Mesendoderm (in vitro differentiated cells): ENCODE measurements around the gene TOR4A.

Experiments used
- DNase-seq: peaks from one replicate; pipeline ENCODE4 v3.0.0; 2013
- H2AK5ac ChIP-seq: 2 replicates; pipeline ENCODE4 v1.6.1; 2013; ENCODE audit warnings: low read length, inconsistent platforms
- H2BK120ac ChIP-seq: 2 replicates; pipeline ENCODE4 v1.6.1; 2013; ENCODE audit warnings: low read depth, mild to moderate bottlenecking, low read length, moderate library complexity, mixed read lengths
- H2BK15ac ChIP-seq: replicated peaks from 2 replicates; pipeline ENCODE4 v1.6.1; 2013; ENCODE audit warnings: low read depth, mild to moderate bottlenecking, moderate library complexity
- H2BK5ac ChIP-seq: 2 replicates; pipeline ENCODE4 v1.6.1; 2013; ENCODE audit warnings: low read length, inconsistent platforms
- H3K18ac ChIP-seq: 2 replicates; pipeline ENCODE4 v1.6.1; 2013; ENCODE audit warnings: mild to moderate bottlenecking, low read length, mixed read lengths
- H3K23ac ChIP-seq: one replicate; pipeline ENCODE4 v1.6.1; 2013; ENCODE audit warnings: low read length
- H3K27ac ChIP-seq: 2 replicates; pipeline ENCODE4 v1.5.1; 2013; ENCODE audit warnings: low read depth, mild to moderate bottlenecking, inconsistent platforms, low read length, moderate library complexity
- H3K27me3 ChIP-seq: 2 replicates; pipeline ENCODE4 v1.6.1; 2013; ENCODE audit warnings: low read length, control low read depth, mild to moderate bottlenecking, inconsistent platforms; ENCODE audit not compliant: insufficient read depth, poor library complexity
- H3K36me3 ChIP-seq: 2 replicates; pipeline ENCODE4 v1.6.1; 2013; ENCODE audit warnings: low read length, inconsistent platforms; ENCODE audit not compliant: control insufficient read depth, insufficient read depth
- H3K4ac ChIP-seq: one replicate; pipeline ENCODE4 v1.6.1; 2013; ENCODE audit warnings: low read depth, mild to moderate bottlenecking, low read length, moderate library complexity
- H3K4me1 ChIP-seq: 2 replicates; pipeline ENCODE4 v1.6.1; 2013; ENCODE audit warnings: low read depth, low read length, inconsistent platforms; ENCODE audit not compliant: control insufficient read depth
- H3K4me2 ChIP-seq: 2 replicates; pipeline ENCODE4 v1.6.1; 2013; ENCODE audit warnings: low read length
- H3K4me3 ChIP-seq: 2 replicates; pipeline ENCODE4 v1.5.1; 2013; ENCODE audit warnings: mild to moderate bottlenecking, low read length
- H3K56ac ChIP-seq: one replicate; pipeline ENCODE4 v1.6.1; 2013; ENCODE audit warnings: low read length
- H3K79me1 ChIP-seq: 2 replicates; pipeline ENCODE4 v1.6.1; 2013; ENCODE audit warnings: low read length, inconsistent platforms
- H3K79me2 ChIP-seq: 2 replicates; pipeline ENCODE4 v1.6.1; 2013; ENCODE audit warnings: mild to moderate bottlenecking, low read length; ENCODE audit not compliant: control insufficient read depth, insufficient read depth
- H3K9ac ChIP-seq: 2 replicates; pipeline ENCODE4 v1.6.1; 2013; ENCODE audit warnings: low read length, inconsistent platforms
- H4K5ac ChIP-seq: one replicate; pipeline ENCODE4 v1.6.1; 2013; ENCODE audit warnings: low read length
- H4K8ac ChIP-seq: one replicate; pipeline ENCODE4 v1.6.1; 2013; ENCODE audit warnings: low read depth, mild to moderate bottlenecking, control low read depth, low read length, moderate library complexity
- WGBS: extraction: QIAGEN DNeasy Blood & Tissue Kit; methylation state at CpG from one replicate; pipeline ENCODE4 v1.1.7; 2013; ENCODE audit warnings: low lambda C conversion rate, missing lambda C conversion rate; ENCODE audit not compliant: insufficient coverage; ENCODE audit errors: extremely low coverage; 5-methylcytosine and 5-hydroxymethylcytosine counted together

TOR4A gene

GRCh38 chr9:137301081-137301947, 23.8 kb downstream of the TOR4A start:
- no peaks in the 10 kb centered on the region for H3K79me1 ChIP-seq
- no peak overlapping the region for H3K27ac ChIP-seq
- H3K56ac ChIP-seq = peak overlapping the region; percentile 73
- no peaks in the 10 kb centered on the region for H3K36me3 ChIP-seq
- peak overlapping the region; percentile 81 for H3K4me2 ChIP-seq
- no peak overlapping the region for H2BK5ac ChIP-seq
- H2BK120ac ChIP-seq = no peak overlapping the region
- H2AK5ac ChIP-seq = no peak overlapping the region
- H3K4me1 ChIP-seq = peaks cover 12% of the 10 kb centered on the region
- H2BK15ac ChIP-seq = no peak overlapping the region
- H3K23ac ChIP-seq = peak overlapping the region; percentile 66
- H3K9ac ChIP-seq = peak overlapping the region; percentile 63
- H3K18ac ChIP-seq = no peak overlapping the region
- H3K4ac ChIP-seq = no peak overlapping the region
- peak; percentile 68 for DNase-seq
- H3K79me2 ChIP-seq = no peaks in the 10 kb centered on the region
- H3K4me3 ChIP-seq = peak overlapping the region; percentile 53
- H4K5ac ChIP-seq = no peak overlapping the region
- no CpG with 5 or more reads among the region's 115 CpGs for WGBS
- H3K27me3 ChIP-seq = peaks cover 5% of the 10 kb centered on the region
- no peak overlapping the region for H4K8ac ChIP-seq

DNA sequence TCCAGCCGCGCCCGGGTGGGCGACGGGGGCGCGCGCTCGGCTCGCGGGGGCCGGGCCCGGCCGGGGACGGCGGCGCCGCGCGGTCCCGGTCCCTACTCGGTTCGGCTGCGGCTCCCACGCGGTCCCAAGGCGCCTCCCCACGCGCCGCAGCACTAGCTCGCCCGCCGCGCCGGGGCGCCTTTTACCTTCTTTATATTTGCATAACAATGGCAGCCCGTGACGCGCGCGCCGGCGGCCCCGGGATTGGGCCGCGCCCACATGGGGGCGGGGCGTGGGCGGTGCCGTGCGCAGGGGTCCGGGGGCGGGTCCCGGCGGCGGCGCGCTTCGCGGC, 24.6 kb downstream of the TOR4A start, which contains the start of gene NRARP:
Gene NRARP, minus strand, starts transcription at position 154 of the 331 bp plus-strand sequence. CDS start 343 bp downstream, outside the sequence.
- no CpG with 5 or more reads among the region's 60 CpGs for WGBS
- no peak within 1 kb of the TSS for H3K27ac ChIP-seq

GRCh38 chr9:137302449-137303150, 25.1 kb downstream of the TOR4A start:
- no peak overlapping the region for H3K4ac ChIP-seq
- no peak overlapping the region for H3K27ac ChIP-seq
- no peak overlapping the region for H4K8ac ChIP-seq
- H3K27me3 ChIP-seq = peaks cover 2% of the 10 kb centered on the region
- no peak overlapping the region for H4K5ac ChIP-seq
- peak overlapping the region; percentile 36 for H3K4me2 ChIP-seq
- no peak overlapping the region for H2BK15ac ChIP-seq
- no CpG with 5 or more reads among the region's 78 CpGs for WGBS
- peak overlapping the region; percentile 48 for H3K23ac ChIP-seq
- peak overlapping the region; percentile 73 for H3K56ac ChIP-seq
- H2AK5ac ChIP-seq = no peak overlapping the region
- peak overlapping the region; percentile 2 for H3K18ac ChIP-seq
- H2BK5ac ChIP-seq = no peak overlapping the region
- H3K79me1 ChIP-seq = no peaks in the 10 kb centered on the region
- DNase-seq = peak; percentile 80
- peak overlapping the region; percentile 47 for H3K9ac ChIP-seq
- no peak overlapping the region for H3K4me3 ChIP-seq
- H3K4me1 ChIP-seq = peaks cover 12% of the 10 kb centered on the region
- no peak overlapping the region for H2BK120ac ChIP-seq
- H3K36me3 ChIP-seq = no peaks in the 10 kb centered on the region
- no peaks in the 10 kb centered on the region for H3K79me2 ChIP-seq

More for the DNA sequence above, 24.6 kb downstream of the TOR4A start, which contains the start of gene NRARP:
- Histone ChIP-seq H3K79me1 (no peaks in the 10 kb centered on the region), H3K4ac (no peak within 1 kb of the TSS), H4K8ac (no peak within 1 kb of the TSS), H4K5ac (no peak within 1 kb of the TSS), H2AK5ac (no peak within 1 kb of the TSS), H2BK5ac (no peak within 1 kb of the TSS), H3K18ac (peak within 1 kb of the TSS; percentile 2), H3K56ac (peak within 1 kb of the TSS; percentile 73), H3K4me2 (peak within 1 kb of the TSS; percentile 81), H3K36me3 (no peaks in the 10 kb centered on the region), H3K23ac (peak within 1 kb of the TSS; percentile 66), H3K9ac (peak within 1 kb of the TSS; percentile 63), H3K79me2 (no peaks in the 10 kb centered on the region), H2BK15ac (no peak within 1 kb of the TSS), H2BK120ac (no peak within 1 kb of the TSS), H3K4me3 (peak within 1 kb of the TSS; percentile 53), H3K4me1 (peaks cover 12% of the 10 kb centered on the region), H3K27me3 (peaks cover 2% of the 10 kb centered on the region)
- peak; percentile 80 for DNase-seq

DNA sequence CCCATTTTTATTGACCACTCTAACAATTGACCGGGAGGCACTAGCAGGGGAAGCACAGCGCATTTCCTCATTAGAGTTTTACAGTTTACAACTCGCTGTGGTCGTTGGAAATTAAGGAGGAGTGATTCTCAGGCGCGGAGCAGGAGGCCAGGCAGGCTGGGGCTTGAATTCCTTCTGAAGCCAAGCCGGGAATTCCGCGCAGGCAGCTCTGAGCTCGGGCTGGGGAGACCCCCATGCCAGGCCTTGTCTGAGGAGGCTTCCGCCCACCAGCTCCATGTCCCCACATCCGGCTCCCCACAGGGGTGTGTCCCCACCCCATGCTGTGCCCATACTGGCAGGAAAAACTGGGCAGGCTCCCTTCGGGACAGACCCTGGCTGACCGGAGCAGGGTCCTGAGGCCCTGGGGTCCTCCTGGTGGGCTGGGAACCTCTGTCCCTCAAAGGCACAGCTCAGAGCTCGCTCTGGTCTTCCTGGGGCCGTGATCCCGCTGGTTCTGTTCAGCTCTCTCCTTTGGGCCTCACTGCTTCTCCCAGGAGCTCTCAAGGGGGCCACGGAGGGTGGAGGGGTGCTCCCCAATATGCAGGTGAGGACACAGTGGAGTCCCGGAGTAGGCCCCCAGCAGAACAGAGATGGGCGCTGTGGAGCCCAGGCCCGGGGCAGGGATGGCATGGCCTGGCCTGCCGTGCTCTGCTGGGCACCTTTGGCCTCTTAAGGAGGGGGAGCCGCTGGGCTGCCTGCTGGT, 25.8 kb downstream of the TOR4A start:
- Histone ChIP-seq H2BK5ac (no peak overlapping the region), H2AK5ac (no peak overlapping the region), H3K79me1 (no peaks in the 10 kb centered on the region), H3K23ac (no peak overlapping the region), H4K5ac (no peak overlapping the region), H3K4me2 (peak overlapping the region; percentile 36), H2BK15ac (no peak overlapping the region), H3K27ac (no peak overlapping the region), H3K4ac (no peak overlapping the region), H3K4me1 (peaks cover 12% of the 10 kb centered on the region), H3K9ac (peak overlapping the region; percentile 47), H3K27me3 (peaks cover 2% of the 10 kb centered on the region), H2BK120ac (no peak overlapping the region), H3K36me3 (no peaks in the 10 kb centered on the region), H3K79me2 (no peaks in the 10 kb centered on the region), H3K4me3 (no peak overlapping the region), H3K18ac (no peak overlapping the region), H4K8ac (no peak overlapping the region), H3K56ac (peak overlapping the region; percentile 73)
- no CpG with 5 or more reads among the region's 23 CpGs for WGBS
- no peak for DNase-seq

GRCh38 chr9:137303893-137304382, 26.4 kb downstream of the TOR4A start:
- H3K27me3 ChIP-seq = peaks cover 2% of the 10 kb centered on the region

More at GRCh38 chr9:137303893-137304382, 26.4 kb downstream of the TOR4A start:
- Histone ChIP-seq H4K5ac (no peak overlapping the region), H3K79me1 (no peaks in the 10 kb centered on the region), H2BK120ac (no peak overlapping the region), H3K4me2 (no peak overlapping the region), H2BK5ac (no peak overlapping the region), H3K18ac (no peak overlapping the region), H2BK15ac (no peak overlapping the region), H3K9ac (no peak overlapping the region), H2AK5ac (no peak overlapping the region), H3K36me3 (no peaks in the 10 kb centered on the region), H3K23ac (no peak overlapping the region), H3K4me1 (peaks cover 12% of the 10 kb centered on the region), H4K8ac (no peak overlapping the region), H3K27ac (no peak overlapping the region), H3K79me2 (no peaks in the 10 kb centered on the region), H3K4me3 (no peak overlapping the region), H3K56ac (no peak overlapping the region), H3K4ac (no peak overlapping the region)
- WGBS = no CpG with 5 or more reads among the region's 22 CpGs
- DNase-seq = no peak
